Measurements from ENCODE around the gene TBXAS1. TPM values are rescaled to one million over a fixed set of nuclear protein-coding genes. Genes with fewer than 3 reads are reported as not detected.
A peak's percentile ranks its signal among the peaks of the same experiment; 100 is the strongest.

The TBXAS1 gene
- polyA plus RNA-seq, 2 donors, result 5.9 to 10.7 TPM

DNA sequence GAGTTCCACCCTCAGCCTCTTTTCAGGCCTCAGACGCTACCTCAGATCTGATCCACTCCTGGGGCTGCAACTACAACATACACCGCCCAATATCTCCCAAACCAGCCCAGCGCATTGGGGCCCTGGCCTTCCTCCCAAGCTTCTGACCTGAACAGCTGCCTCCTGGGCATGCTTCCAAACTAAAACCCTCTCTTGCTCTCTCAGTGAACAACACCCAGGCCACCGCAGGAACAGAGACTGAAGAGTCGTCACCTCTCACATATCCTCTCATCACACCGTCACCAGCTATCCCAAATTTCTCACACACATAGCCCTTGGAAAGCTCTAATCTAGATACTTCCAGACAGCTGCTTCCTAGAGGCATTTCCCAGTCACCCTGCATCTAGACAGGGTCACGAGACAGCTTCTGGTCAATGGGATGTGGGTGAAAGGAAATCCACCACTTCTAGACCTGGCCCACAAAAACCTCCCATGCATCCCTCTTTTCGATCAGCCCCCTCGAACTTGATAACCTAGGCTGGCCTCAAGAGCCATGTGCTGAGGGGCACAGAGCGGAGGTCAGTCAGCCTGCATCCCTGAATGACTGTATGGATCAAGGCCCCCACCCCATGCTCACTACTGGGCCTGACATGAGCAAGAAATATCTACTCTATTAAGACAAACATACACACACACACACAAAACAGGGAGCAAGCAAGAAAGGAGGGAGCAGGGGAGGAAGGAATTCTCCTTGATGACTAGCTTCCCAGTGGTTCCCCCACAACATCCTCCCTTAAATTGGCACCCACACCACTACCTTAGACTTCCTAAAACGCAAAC is 231.9 kb downstream of the TBXAS1 start:
- Histone ChIP-seq H3K4me3 (ENCODE audit: low read depth in 1 of 2, low read length in 2 of 2) (no peak overlapping the region), H3K4me1 (ENCODE audit: control insufficient read depth in 2 of 2, insufficient read depth in 2 of 2, low read length in 1 of 2) (peaks cover 5 to 23% of the 10 kb centered on the region in 2 donors), H3K27me3 (ENCODE audit: control insufficient read depth in 1 of 2, insufficient read depth in 2 of 2, low read length in 2 of 2) (no peaks in the 10 kb centered on the region), H3K27ac (ENCODE audit: low read depth in 2 of 2, low read length in 1 of 2) (peak overlapping the region; percentile 91 to 96), H3K36me3 (ENCODE audit: control insufficient read depth in 2 of 2, insufficient read depth in 2 of 2, low read length in 1 of 2) (no peaks in the 10 kb centered on the region), H3K9me3 (ENCODE audit: control insufficient read depth in 2 of 2, insufficient read depth in 1 of 2, low read depth in 1 of 2, low read length in 1 of 2) (no peaks in the 10 kb centered on the region)
- WGBS, 2 donors, result 71 to 72% methylated on average over 11 of the region's 11 CpGs

DNA sequence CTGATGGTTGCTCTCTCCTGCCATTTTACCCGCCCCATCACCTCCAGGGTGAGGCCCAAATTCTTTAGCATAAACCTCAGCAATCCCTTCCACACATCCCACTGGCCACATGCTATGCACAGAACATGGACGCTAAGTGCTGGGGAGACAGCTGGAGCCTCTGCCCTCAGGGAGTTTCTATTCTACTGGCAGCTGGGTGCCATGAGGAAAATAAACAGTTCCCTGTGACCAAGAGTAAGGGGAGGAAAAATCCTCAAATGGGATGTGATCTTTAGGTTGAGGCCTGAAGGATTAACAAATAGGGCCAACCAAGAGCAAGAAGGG is 232.5 kb downstream of the TBXAS1 start:
- Histone ChIP-seq H3K27ac (ENCODE audit: low read depth in 2 of 2, low read length in 1 of 2) (peak overlapping the region; percentile 91 to 96), H3K9me3 (ENCODE audit: control insufficient read depth in 2 of 2, insufficient read depth in 1 of 2, low read depth in 1 of 2, low read length in 1 of 2) (no peaks in the 10 kb centered on the region), H3K27me3 (ENCODE audit: control insufficient read depth in 1 of 2, insufficient read depth in 2 of 2, low read length in 2 of 2) (no peaks in the 10 kb centered on the region), H3K4me3 (ENCODE audit: low read depth in 1 of 2, low read length in 2 of 2) (peak overlapping the region; percentile 72 to 88), H3K4me1 (ENCODE audit: control insufficient read depth in 2 of 2, insufficient read depth in 2 of 2, low read length in 1 of 2) (peaks cover 4 to 23% of the 10 kb centered on the region in 2 donors), H3K36me3 (ENCODE audit: control insufficient read depth in 2 of 2, insufficient read depth in 2 of 2, low read length in 1 of 2) (no peaks in the 10 kb centered on the region)
- 86 to 91% methylated on average over 2 of the region's 2 CpGs for WGBS, 2 donors

DNA sequence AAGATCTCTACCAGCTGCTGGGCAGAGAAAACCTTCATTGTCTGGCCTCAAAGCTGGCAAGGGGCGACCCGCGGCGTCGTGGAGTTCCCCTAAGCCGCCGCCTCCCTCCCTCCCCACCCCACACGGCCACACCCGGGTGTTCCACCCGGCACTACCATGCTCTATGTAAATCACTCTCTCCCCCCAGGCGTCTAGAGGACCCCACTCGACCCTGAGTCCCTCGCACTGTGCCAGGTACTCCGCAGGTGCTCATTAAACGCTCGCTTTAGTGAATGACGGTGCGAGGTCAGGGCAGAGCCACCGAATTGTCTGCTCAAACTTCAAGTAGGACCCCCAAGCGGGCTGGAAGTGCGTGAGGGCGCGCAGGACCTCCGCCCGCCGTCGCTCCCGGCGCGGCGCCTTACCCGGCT is 233.1 kb downstream of the TBXAS1 start:
- Histone ChIP-seq H3K27ac (ENCODE audit: low read depth in 2 of 2, low read length in 1 of 2) (peak overlapping the region; percentile 91 to 96), H3K4me1 (ENCODE audit: control insufficient read depth in 2 of 2, insufficient read depth in 2 of 2, low read length in 1 of 2) (peaks cover 3 to 23% of the 10 kb centered on the region in 2 donors), H3K27me3 (ENCODE audit: control insufficient read depth in 1 of 2, insufficient read depth in 2 of 2, low read length in 2 of 2) (no peaks in the 10 kb centered on the region), H3K36me3 (ENCODE audit: control insufficient read depth in 2 of 2, insufficient read depth in 2 of 2, low read length in 1 of 2) (no peaks in the 10 kb centered on the region), H3K4me3 (ENCODE audit: low read depth in 1 of 2, low read length in 2 of 2) (peak overlapping the region; percentile 72 to 88), H3K9me3 (ENCODE audit: control insufficient read depth in 2 of 2, insufficient read depth in 1 of 2, low read depth in 1 of 2, low read length in 1 of 2) (no peaks in the 10 kb centered on the region)
- WGBS, 2 donors, result 3 to 4% methylated on average over 26 to 32 of the region's 32 CpGs

DNA sequence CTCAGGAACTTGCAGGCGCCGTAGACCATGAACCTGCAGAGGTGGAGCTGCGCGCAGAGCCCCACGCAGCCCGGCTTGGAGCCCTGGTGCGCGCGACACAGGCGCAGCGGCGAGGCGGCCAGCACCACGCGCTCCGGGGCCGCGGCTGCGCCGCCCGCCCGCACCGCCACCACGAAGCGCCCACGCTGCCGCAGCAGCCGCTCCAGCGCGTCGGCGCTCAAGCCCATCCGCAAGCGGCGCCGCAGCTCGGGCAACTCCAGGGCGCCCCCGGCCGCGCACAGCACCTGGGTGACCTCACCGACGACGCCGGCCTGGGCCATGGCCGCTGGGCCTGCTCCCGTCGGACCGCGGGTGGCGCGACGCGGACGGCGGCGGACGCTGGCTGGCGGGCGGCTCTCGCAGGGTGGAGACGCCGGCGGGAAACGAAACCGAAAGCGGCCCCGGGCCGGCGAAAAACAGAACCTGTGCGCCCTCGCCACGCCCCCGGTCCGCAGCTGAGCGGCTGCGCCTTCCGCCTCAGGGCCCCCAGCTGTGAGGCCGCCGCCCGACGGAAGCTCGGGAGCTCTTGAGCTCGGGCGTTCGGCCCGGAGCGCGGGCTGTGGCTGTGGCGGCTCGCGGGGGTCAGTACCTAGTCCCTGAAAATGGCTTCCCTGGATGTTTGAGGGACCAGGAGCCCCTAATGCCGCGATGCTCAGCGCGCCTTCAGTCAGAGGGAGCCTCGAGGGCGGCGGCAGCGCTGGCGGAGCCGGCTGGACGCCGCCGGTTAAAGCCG is 233.7 kb downstream of the TBXAS1 start, which contains the start of gene PARP12:
Gene PARP12, minus strand, starts transcription at position 424 of the 772 bp plus-strand sequence. Its CDS starts 104 bp downstream, at position 320.
- no peaks in the 10 kb centered on the region for H3K36me3 ChIP-seq (ENCODE audit: control insufficient read depth in 2 of 2, insufficient read depth in 2 of 2, low read length in 1 of 2)
- 0% methylated on average over 69 to 106 of the region's 106 CpGs for WGBS, 2 donors

DNA sequence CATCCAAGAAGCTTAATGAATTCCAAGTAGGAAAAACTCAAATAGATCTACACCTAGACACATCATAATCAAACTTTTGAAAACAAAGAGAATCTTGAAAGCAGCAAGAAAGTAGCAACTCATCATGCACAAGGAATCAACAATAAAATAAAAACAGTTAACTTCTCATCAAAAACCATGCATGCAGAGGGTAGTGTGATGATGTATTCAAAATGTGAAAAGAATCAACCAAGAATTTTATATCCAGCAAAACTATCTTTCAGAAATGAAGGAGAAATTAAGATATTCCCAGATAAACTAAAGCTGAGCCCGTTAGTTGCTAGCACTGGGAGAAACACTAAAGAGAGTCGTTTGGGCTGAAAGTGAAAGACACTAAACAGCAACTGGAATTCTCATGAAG is 238.0 kb downstream of the TBXAS1 start:
- Histone ChIP-seq H3K36me3 (ENCODE audit: control insufficient read depth in 2 of 2, insufficient read depth in 2 of 2, low read length in 1 of 2) (no peaks in the 10 kb centered on the region), H3K27ac (ENCODE audit: low read depth in 2 of 2, low read length in 1 of 2) (no peak overlapping the region), H3K9me3 (ENCODE audit: control insufficient read depth in 2 of 2, insufficient read depth in 1 of 2, low read depth in 1 of 2, low read length in 1 of 2) (no peaks in the 10 kb centered on the region), H3K4me1 (ENCODE audit: control insufficient read depth in 2 of 2, insufficient read depth in 2 of 2, low read length in 1 of 2) (no peaks in the 10 kb centered on the region), H3K4me3 (ENCODE audit: low read depth in 1 of 2, low read length in 2 of 2) (no peak overlapping the region), H3K27me3 (ENCODE audit: control insufficient read depth in 1 of 2, insufficient read depth in 2 of 2, low read length in 2 of 2) (peaks cover 0 to under 1% of the 10 kb centered on the region in 2 donors)
- 75 to 78% methylated on average over 2 of the region's 2 CpGs for WGBS, 2 donors

More for the DNA sequence above, 233.7 kb downstream of the TBXAS1 start, which contains the start of gene PARP12:
- Histone ChIP-seq H3K4me3 (ENCODE audit: low read depth in 1 of 2, low read length in 2 of 2) (peak within 1 kb of the TSS; percentile 72 to 88), H3K4me1 (ENCODE audit: control insufficient read depth in 2 of 2, insufficient read depth in 2 of 2, low read length in 1 of 2) (peaks cover 3 to 23% of the 10 kb centered on the region in 2 donors), H3K27ac (ENCODE audit: low read depth in 2 of 2, low read length in 1 of 2) (peak within 1 kb of the TSS; percentile 91 to 96), H3K27me3 (ENCODE audit: control insufficient read depth in 1 of 2, insufficient read depth in 2 of 2, low read length in 2 of 2) (no peaks in the 10 kb centered on the region), H3K9me3 (ENCODE audit: control insufficient read depth in 2 of 2, insufficient read depth in 1 of 2, low read depth in 1 of 2, low read length in 1 of 2) (no peaks in the 10 kb centered on the region)

DNA sequence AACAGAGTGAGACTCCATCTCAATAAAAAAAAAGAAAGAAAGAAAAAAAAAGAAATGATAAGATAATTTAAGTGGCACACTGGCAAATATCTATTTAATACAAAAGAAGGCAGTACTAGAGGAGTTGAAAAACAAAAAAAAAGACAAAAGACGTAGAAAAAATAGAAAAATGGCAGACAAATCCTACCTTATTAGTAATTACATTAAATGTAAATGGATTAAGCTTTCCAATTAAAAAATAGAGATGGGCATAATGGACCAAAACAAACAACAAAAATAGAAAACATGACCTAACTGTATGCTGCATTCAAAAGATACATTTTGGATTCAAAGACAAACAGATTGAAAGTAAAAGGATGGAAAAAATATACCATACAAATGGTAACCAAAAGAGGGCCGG is 239.0 kb downstream of the TBXAS1 start:
- Histone ChIP-seq H3K9me3 (ENCODE audit: control insufficient read depth in 2 of 2, insufficient read depth in 1 of 2, low read depth in 1 of 2, low read length in 1 of 2) (no peaks in the 10 kb centered on the region), H3K27ac (ENCODE audit: low read depth in 2 of 2, low read length in 1 of 2) (no peak overlapping the region), H3K4me3 (ENCODE audit: low read depth in 1 of 2, low read length in 2 of 2) (no peak overlapping the region)

DNA sequence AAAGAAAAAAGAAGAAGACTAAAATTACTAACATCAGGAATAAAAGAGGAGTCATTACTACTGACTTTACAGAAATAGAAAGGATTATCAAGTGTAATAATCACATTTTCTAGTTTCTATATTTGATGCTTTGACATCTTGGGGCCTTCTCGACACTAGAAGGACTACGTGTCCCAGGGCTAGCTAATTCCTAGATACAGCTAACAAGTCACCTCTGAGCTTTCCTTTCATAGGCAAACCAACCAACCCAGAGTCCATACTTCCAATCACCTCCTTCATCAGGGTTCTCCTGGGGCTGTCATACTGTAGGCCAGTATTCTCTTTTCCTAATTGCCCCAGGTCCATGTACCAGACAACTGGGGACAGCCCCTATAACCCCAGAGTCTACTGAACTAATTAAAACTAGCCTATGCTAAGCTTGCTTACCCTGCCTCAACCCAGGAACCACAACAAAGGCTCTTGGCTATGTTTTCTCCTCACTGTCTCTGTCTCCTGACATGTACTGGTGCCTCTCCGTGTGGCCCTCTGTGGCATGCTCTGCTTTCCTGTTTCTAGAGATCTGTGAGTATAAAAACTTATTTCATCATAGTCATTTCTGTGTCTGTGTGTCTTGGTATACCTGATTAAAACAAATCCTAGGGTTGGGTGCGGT is 240.4 kb downstream of the TBXAS1 start:
- WGBS, 2 donors, result 86 to 93% methylated on average over 4 of the region's 4 CpGs
- no peak overlapping the region for H3K4me3 ChIP-seq (ENCODE audit: low read depth in 1 of 2, low read length in 2 of 2)
- H3K4me1 ChIP-seq (ENCODE audit: control insufficient read depth in 2 of 2, insufficient read depth in 2 of 2, low read length in 1 of 2), result no peaks in the 10 kb centered on the region
- H3K27ac ChIP-seq (ENCODE audit: low read depth in 2 of 2, low read length in 1 of 2), result no peak overlapping the region
- no peaks in the 10 kb centered on the region for H3K9me3 ChIP-seq (ENCODE audit: control insufficient read depth in 2 of 2, insufficient read depth in 1 of 2, low read depth in 1 of 2, low read length in 1 of 2)
- H3K27me3 ChIP-seq (ENCODE audit: control insufficient read depth in 1 of 2, insufficient read depth in 2 of 2, low read length in 2 of 2), result peaks cover 0 to 4% of the 10 kb centered on the region in 2 donors
- no peaks in the 10 kb centered on the region for H3K36me3 ChIP-seq (ENCODE audit: control insufficient read depth in 2 of 2, insufficient read depth in 2 of 2, low read length in 1 of 2)

More for the DNA sequence above, 239.0 kb downstream of the TBXAS1 start:
- Histone ChIP-seq H3K4me1 (ENCODE audit: control insufficient read depth in 2 of 2, insufficient read depth in 2 of 2, low read length in 1 of 2) (no peaks in the 10 kb centered on the region), H3K36me3 (ENCODE audit: control insufficient read depth in 2 of 2, insufficient read depth in 2 of 2, low read length in 1 of 2) (no peaks in the 10 kb centered on the region), H3K27me3 (ENCODE audit: control insufficient read depth in 1 of 2, insufficient read depth in 2 of 2, low read length in 2 of 2) (peaks cover 0 to 4% of the 10 kb centered on the region in 2 donors)
- WGBS, 2 donors, result 61 to 82% methylated on average over 2 of the region's 2 CpGs

Other genes starting within 250 kb of the TBXAS1 start
- gene HIPK2, start 51.3 kb upstream of the TBXAS1 start, polyA plus RNA-seq, result 1 to 10 TPM; 4.2 to 7.8 TPM
- gene PARP12, start 233.7 kb downstream of the TBXAS1 start, polyA plus RNA-seq, result 10 to 100 TPM; 10.2 to 13.0 TPM